ENCODE results near the gene KCNN2. TPM values are rescaled to one million over a fixed set of nuclear protein-coding genes. Genes with fewer than 3 reads are reported as not detected.

KCNN2 gene
- not detected in 2 replicates for total RNA-seq

GRCh38 chr5:114361724-114362196, at the start of gene KCNN2:
Gene KCNN2, plus strand, starts transcription at chr5:114362070. Its CDS starts 70 bp downstream, at chr5:114362140.

